ENCODE measurements around the gene MKRN2OS.

- TF ChIP-seq EZH2 (IDR thresholded peaks at IDR 0.05; ENCODE audit: borderline replicate concordance, control insufficient read depth, low read depth, low read length), result no peak
- no peak for TF ChIP-seq MXI1 (IDR thresholded peaks at IDR 0.05; ENCODE audit: low read depth, low read length)
- no peak for TF ChIP-seq EP300 (IDR thresholded peaks at IDR 0.05; ENCODE audit: borderline replicate concordance in 1 of 2, control insufficient read depth in 1 of 2, low read depth in 2 of 2, low read length in 2 of 2)
- TF ChIP-seq CTCF (IDR thresholded peaks at IDR 0.05 in 2 of 3, conservative IDR thresholded peaks at IDR 0.05 in 1 of 3; ENCODE audit: control insufficient read depth in 2 of 3, extremely low read depth in 1 of 3, insufficient read depth in 1 of 3, low read depth in 3 of 3, low read length in 3 of 3), result no peak
Measured at GRCh38 chr3:12515631-12516030, 29.7 kb downstream of the MKRN2OS start.
